HG03196 (cell line): ENCODE results near the gene EXOC2.

Source experiments
- ATAC-seq: cut with Tn5 transposase; IDR thresholded peaks from one replicate; pipeline ENCODE4 v1.9.1; 2021; ENCODE audit not compliant: unreplicated experiment

The EXOC2 gene

DNA sequence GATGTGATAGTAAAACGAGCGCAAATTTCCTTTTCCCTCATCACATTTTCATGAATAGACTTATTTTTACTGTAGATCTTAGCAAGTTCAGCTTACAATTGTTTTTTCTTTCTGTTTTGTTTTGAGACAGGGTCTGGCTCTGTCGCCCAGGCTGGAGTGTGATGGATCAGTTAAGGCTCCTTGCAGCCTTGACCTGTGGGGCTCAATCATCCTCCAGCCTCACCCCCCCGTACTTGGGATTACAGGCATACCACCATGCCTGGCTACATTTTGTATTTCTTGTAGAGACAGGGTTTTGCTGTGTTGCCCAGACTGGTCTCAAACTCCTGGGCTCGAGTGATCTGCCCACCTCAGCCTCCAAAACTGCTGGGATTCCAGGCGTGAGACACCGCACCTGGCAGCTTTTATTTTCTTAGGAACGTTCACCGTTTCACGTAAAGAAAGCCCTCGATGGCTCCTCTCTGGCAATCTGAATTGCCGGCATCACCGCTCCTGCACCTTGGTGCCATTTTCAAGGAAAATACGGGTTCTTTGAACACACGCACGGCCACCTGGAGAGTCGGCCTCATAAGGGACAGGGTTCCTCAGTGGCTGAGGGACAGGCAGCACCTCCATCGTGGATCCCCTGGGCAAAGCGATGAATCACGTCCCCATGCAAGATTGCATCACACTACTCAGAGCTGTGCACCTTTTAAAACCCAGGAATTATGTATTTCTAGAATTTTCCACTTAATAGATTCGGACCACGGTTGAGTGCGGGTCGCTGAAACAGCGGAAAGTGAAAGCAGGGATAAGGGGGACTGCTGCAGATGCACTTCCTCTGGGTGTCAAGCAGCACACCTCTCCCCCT, 222.7 kb downstream of the EXOC2 start:
- no peak for ATAC-seq

- no peak for ATAC-seq
Measured at GRCh38 chr6:467671-468082, 225.3 kb downstream of the EXOC2 start.

- ATAC-seq = no peak
Measured at GRCh38 chr6:467111-467510, 225.8 kb downstream of the EXOC2 start.

DNA sequence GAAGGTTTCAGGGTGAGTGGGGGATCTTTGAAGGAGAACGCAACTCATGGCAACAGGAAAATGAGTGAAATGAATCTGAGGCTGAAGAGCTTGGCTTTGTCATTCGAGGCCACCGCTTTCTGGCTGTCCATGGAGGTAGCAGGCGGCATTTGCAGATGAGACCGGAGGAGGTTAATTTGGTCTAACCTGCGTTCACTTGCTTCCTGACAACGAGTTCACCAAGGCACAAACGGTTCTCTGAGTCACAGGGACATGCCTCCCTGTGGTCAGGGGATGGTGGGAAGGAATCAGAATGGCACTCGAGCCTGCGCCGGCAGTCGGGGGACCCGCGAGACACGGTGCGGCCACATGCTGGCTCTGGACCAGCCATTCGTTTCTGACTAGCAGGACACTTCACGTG, 226.4 kb downstream of the EXOC2 start:
- ATAC-seq = no peak

DNA sequence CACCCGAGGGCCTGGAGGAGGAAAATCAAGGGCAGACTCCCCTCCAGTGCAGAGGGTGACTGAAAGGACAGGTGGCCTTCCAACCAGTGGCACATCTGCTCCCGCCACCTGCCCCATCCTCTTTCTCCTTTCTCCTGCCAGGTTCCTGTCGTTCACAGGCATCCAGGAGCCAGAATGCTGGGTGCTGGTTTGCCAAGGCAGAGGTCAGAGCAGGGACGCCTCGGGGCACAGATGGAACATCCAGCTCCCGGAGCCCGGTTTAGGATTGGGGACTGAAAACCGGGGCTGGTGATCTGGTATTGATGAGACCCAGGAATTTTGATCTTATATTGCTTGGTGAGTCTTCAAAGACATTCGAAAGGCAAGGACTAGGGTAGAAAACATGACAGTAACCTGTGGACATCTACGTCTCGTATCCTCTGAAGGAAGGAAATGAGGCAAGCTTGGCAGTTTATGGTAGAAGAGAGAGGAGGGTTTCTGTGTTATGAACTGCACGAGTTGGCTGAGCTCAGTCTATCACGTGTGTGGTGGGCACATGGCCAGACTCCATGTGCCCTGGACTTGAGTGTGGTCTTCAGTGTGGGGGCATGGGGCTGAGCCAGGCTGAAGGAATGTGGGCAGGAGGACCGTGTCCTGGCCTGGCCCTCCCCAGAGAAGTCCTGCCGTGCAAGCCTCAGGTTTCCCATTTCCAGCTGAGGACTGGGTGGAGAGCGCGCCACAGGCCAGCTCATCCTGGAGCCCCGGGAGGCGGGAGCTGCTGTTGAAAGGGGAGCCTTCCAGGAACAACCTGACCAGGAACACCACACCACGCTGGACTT, 227.2 kb downstream of the EXOC2 start:
- ATAC-seq = no peak

GRCh38 chr6:456887-457286, 236.1 kb downstream of the EXOC2 start:
- no peak for ATAC-seq

- no peak for ATAC-seq
Measured at GRCh38 chr6:456358-456867, 236.5 kb downstream of the EXOC2 start.

- ATAC-seq = no peak
Measured at GRCh38 chr6:455835-456234, 237.1 kb downstream of the EXOC2 start.

DNA sequence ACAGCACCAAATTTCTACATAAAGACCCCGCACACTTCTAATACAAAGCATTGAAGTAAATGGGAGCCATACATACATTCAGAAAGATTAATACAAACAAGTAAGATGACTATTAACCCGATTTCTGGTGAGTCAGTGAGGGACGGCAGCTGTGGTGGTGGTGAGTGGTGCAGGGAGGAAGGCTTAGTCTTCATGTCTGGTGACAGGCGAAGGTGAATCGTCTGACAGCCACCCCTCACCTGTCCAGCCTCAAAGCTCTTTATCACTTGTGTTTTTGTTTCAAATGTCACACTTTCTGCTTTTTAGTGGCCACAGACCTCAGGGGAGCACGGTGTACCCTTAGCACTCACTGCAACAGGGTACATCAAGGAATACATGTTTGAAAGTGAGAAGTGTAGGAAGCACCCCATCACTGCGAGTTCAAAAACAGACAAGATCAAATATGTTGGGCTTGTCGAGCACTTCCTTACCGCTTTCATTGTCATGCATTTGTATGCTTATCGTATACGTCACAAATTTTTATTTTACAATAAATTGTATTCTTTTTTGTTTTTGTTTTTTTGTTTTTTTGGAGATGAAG, 237.8 kb downstream of the EXOC2 start:
- ATAC-seq = no peak

DNA sequence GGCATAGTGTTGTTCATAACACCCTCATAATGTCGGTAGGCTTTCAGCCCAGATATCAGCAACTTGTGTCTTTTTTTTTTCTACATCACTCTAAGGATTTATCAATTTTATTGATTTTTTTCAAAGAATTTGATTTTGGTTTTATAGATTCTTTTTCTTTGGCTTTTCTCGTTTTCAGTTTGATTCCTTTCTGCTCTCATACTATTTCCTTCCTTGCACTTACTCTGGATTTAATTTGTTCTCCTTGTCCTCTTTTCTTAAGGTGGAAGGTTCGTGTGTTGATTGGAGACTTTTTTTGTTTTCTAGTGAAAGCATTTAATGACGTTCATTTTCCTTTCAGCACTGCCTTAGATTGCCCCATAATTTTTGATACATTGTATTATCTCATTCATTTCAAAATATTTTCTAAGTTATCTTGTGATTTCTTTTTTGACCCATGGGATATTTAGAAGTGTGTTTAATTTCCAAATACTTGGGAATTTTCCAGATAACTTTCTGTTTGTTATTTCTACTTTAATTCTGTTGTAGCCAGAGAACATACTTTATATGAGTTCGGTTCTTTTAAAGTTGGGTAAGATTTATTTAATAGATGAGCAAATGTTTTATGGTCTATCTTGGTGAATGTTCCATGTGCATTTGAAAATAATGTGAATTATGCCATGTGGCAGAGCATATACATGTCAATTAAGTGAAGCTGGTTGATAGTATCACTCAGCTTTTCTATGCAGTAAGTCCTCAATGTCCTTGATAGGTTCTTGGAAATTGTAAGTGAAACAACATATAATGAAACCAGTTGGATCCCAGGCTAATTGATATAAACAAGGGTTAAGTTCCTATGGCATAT, 238.6 kb downstream of the EXOC2 start:
- ATAC-seq = no peak

GRCh38 chr6:453152-453551, 239.8 kb downstream of the EXOC2 start:
- no peak for ATAC-seq

DNA sequence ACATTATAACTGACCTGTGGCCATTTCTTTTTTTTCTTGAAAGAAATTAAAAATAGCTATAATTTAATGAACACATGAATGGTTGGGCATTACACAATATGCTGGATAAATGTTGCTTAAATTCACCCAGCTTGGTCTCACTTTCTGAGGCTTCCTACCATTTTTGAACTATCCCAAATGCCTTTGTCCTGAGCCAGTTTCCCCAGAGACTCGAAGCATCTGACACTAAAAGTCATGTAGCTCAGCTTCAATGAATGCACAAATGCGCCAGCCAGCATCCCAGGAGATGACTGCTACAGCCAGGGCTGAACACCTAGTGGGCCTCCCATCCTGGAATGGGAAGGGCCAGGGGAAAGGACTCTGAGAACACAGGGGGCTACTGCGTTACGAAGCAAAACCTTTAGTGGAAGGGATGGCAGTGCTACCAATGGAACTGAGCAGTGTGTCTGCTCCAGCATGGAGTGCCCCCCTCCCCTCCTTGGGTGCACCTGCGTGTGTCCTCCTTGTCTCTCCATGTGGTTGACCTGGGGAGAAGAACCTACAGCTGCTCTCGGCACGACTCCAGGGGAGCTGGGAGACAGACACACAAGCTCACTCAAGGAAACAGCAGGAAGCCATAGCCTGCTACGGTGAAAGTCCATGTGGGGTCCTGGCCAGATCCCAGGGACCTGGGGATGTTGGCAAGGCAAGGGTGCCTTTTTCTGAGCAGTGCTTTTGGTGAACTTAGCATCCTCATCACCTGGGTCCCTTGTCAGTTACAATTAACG, 240.5 kb downstream of the EXOC2 start:
- ATAC-seq = no peak

DNA sequence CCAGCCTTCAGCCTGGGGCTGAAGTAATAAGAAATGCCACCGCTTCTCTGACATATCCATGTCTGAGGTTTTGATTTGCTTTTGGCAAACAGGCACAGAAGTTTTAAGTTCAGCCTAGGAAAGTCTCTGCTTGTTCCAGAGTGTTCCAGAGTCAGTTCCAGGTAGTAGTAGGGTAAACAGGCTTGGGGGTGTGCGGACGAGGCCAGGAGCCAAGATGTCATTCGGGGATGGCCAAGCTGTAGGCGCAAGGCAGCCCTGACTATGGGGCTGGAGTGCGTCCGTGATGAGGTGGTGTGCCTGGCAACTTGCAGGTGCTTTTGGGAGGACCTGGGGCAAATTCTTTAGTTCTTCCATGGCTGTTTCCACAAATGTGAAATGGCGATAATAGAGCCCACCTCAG, 241.1 kb downstream of the EXOC2 start:
- no peak for ATAC-seq

- no peak for ATAC-seq
Measured at GRCh38 chr6:451336-451735, 241.6 kb downstream of the EXOC2 start.

DNA sequence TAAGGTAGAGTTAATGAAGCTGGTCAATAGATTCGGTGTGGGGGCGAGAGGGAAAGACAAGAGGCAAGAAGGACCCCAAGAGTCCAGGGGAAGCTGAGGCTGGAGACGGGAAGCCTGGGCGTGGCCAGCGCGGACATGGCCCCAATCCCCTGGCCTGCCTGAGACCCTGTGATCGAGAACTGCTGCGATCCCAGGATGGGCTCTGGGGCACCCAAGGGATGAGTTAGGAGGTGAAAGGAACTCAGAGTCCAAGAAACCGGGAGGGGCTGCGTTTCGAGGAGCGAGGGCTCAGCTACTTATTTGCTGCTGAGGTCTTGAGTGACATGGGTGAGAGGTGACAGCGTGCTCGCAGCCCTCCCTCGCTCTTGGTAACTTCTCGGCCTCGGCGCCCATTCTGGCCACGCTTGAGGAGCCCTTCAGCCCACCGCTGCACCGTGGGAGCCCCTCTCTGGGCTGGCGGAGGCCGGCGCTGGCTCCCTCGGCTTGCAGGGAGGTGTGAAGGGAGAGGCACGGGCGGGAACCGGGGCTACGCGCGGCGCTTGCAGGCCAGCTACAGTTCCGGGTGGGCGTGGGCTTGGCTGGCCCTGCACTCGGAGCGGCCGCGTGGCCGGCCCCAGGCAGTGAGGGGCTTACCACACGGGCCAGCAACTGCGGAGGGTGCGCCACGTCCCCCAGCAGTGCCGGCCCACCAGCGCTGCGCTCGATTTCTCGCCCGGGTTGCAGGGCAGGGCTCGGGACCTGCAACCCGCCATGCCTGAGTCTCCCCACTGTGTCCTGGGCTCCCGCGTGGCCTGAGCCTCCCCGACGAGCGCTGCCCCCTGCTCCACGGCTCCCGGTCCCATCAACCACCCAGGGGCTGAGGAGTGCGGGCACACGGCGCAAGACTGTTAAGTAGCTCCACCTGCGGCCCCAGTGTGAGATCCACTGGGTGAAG, 243.2 kb downstream of the EXOC2 start:
- no peak for ATAC-seq

GRCh38 chr6:449057-449430, 243.9 kb downstream of the EXOC2 start:
- ATAC-seq = no peak

GRCh38 chr6:448296-449056, 244.5 kb downstream of the EXOC2 start:
- ATAC-seq = no peak
